ENCODE measurements around the gene EPN2.
A peak's percentile ranks its signal among the peaks of the same experiment; 100 is the strongest.

The EPN2 gene

GRCh38 chr17:19296786-19297778 lies 59.9 kb downstream of the EPN2 start:
- no peak for DNase-seq

GRCh38 chr17:19298569-19299213 lies 61.5 kb downstream of the EPN2 start:
- no peak for DNase-seq

GRCh38 chr17:19299214-19299747 lies 62.1 kb downstream of the EPN2 start:
- DNase-seq = no peak

- no peak for DNase-seq
Measured at GRCh38 chr17:19299866-19300265, 62.7 kb downstream of the EPN2 start.

GRCh38 chr17:19301274-19301951 lies 64.2 kb downstream of the EPN2 start:
- no peak for DNase-seq

GRCh38 chr17:19301973-19302372 lies 64.8 kb downstream of the EPN2 start:
- no peak for DNase-seq

GRCh38 chr17:19302791-19303331 lies 65.7 kb downstream of the EPN2 start:
- DNase-seq = no peak

GRCh38 chr17:19303367-19303776 lies 66.2 kb downstream of the EPN2 start:
- DNase-seq = no peak

GRCh38 chr17:19304209-19304608 lies 67.0 kb downstream of the EPN2 start:
- DNase-seq = no peak

GRCh38 chr17:19304751-19305150 lies 67.6 kb downstream of the EPN2 start:
- no peak for DNase-seq

GRCh38 chr17:19305256-19305655 lies 68.1 kb downstream of the EPN2 start:
- DNase-seq = no peak

- no peak for DNase-seq
Measured at GRCh38 chr17:19305761-19306159, 68.6 kb downstream of the EPN2 start.

GRCh38 chr17:19306160-19307111 lies 69.3 kb downstream of the EPN2 start:
- peak; percentile 30 for DNase-seq

GRCh38 chr17:19307521-19307920 lies 70.4 kb downstream of the EPN2 start:
- no peak for DNase-seq

GRCh38 chr17:19308398-19308797 lies 71.2 kb downstream of the EPN2 start:
- DNase-seq = no peak

GRCh38 chr17:19309701-19310100 lies 72.5 kb downstream of the EPN2 start:
- no peak for DNase-seq

GRCh38 chr17:19310151-19310550 lies 73.0 kb downstream of the EPN2 start:
- DNase-seq = no peak

- DNase-seq = no peak
Measured at GRCh38 chr17:19311016-19311415, 73.8 kb downstream of the EPN2 start.

- DNase-seq = no peak
Measured at GRCh38 chr17:19311421-19312215, 74.5 kb downstream of the EPN2 start.

GRCh38 chr17:19312406-19312805 lies 75.2 kb downstream of the EPN2 start:
- DNase-seq = no peak

Data from stimulated activated CD4-positive, alpha-beta T cell treated with anti-CD3 and anti-CD28 coated beads, Interleukin-4, amount 100 ng/mL, for 24 hours (primary cell).